Left lobe of liver (tissue), 2 donors: Measurements from ENCODE around the gene TST. TPM values are rescaled to one million over a fixed set of nuclear protein-coding genes. Genes with fewer than 3 reads are reported as not detected.

Source experiments
- ATAC-seq: fragments of 200-7000 bp; cut with Tn5 transposase; one replicate; pipeline ENCODE4 v1.9.1; 2020; ENCODE audit warnings: mild to moderate bottlenecking, moderate library complexity
- DNase-seq: peaks from one replicate; pipeline ENCODE4 v3.0.0-alpha.2; 2020; ENCODE audit warnings: low spot score
- total RNA-seq: library from RNA; stranded (reverse); gene quantifications from one replicate; pipeline ENCODE4 v1.2.1, GENCODE V29; 2021
- donor health status: DM: no; HTN: no; CAD: no; lungs with moderate emphysema.
- donor health status: DM: no; HTN: yes; CAD: no.

The TST gene
- 349 TPM for total RNA-seq

GRCh38 chr22:37019309-37020191, at the start of gene TST, which contains the start of gene MPST:
Gene TST, minus strand, starts transcription at chr22:37019447. Its CDS starts 715 bp downstream, at chr22:37018732.
Gene MPST, plus strand, starts transcription at chr22:37019742. Its CDS starts 95 bp downstream, at chr22:37019837.
- peak; percentile 85 for DNase-seq
- peak; percentile 57 for ATAC-seq

- no peak for DNase-seq
- ATAC-seq: no peak
Observed at GRCh38 chr22:37068859-37069258, 49.6 kb upstream of the TST start.

- ATAC-seq (no peak), DNase-seq (no peak)
Observed at GRCh38 chr22:37067428-37067827, 48.2 kb upstream of the TST start.

DNA sequence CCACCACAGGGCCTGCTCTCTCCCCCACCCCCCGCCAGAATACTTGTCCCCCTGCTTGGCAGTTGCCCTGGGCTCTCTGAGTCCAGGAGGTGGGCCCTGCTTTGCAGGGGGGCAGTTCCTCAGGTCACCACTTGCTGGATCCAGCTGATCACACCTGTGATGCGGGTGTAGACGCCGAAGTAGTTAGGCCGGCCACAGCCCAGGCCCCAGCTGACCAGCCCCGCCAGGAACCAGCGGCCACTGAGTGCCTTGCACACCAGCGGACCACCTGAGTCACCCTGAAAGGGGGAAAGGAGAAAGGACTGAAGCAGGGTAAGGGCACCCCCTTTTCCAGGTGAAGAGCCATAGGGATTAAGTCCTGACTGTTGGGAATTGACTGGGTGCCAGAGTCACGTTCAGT, 46.7 kb upstream of the TST start:
- ATAC-seq: no peak
- no peak for DNase-seq

DNA sequence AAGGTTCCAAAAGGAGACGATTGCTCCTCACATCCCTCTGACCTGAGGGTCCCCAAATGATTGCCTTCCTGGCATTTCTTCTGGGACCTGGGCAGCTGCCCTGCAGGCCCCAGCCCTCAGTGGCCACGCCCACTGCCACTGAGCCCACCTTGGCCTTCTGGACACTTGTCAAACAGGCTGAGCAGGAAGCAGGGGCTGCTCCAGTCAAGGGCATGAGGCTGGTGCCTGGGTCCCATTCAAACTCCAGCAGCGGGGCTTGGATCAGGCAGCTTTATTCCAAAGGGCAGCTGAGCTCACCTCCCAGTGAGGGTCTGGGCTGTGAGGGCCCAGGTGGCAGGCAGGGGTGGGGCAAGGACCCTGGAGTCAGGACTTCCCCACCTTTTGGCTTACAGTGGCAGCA, 45.9 kb upstream of the TST start:
- DNase-seq (no peak), ATAC-seq (no peak)

DNA sequence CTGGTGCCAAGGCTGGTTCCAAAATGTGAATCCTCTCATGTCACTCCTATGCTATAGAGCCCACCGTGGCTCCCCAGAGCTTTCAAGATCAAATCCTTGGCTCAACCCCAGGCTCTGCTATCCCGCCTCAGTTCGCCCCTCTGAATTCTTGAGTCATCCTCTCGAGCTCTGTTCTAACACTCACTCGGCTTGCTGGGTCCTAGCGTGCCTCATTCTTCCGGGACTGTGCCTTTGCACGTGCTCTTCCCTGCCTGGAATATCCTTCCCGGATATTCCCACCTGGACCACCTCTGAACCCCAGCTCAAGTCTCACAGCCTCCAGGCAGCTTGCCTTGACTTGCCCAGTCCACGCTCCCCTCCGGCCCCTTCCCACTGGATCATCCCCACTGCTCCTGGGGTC, 45.3 kb upstream of the TST start:
- DNase-seq (no peak), ATAC-seq (no peak)

DNA sequence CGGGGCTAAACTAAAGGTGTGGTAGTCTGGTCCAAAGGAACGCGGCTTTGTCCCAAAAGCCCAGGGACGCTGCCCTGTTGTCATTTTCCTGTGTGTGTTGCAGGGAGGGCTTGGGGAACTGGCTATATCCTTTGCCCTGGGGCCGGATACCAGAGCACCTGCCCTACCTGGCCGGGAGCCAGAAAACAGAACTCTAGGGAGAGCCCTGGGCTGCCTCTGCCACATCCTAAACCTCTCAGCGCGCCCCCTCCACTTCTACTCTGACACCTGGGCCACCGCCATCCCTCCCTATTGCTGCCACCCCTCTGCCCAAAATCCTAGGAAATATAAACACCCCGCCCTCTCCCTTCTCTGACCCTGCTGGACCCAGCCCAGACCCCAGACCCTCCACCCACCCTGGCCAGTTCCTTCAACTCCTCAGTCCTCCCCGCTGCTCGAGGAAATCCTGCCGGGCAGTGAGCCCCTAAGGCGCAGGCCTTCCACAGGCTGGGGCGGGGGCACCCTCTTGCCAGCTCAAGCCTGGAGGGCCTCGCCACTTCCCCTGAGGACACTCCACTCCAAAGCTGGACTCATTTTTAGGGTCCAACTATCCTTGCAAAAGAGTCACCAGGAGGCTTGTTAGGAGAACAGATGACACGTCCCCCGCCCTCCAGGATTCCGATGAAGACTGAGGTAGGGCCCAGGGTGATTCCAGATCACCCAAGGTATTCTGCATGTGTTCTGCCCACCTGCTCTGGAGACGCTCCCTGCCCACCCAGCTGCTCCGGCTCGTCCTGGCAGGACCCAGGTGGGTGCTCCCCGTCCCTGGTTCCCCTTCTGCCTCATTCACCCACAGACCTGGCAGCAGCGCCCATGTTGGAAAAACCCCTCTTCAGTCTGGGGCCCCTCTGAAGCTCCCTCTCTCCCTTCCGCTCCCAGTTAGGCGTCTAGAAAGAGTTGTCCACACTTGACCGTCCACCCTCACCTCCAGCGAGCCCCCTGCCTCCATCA, 44.5 kb upstream of the TST start:
- peak; percentile 60 for ATAC-seq
- peak; percentile 66 for DNase-seq

- DNase-seq (no peak), ATAC-seq (peak; percentile 3)
Observed at GRCh38 chr22:37062702-37063381, 43.6 kb upstream of the TST start.

DNA sequence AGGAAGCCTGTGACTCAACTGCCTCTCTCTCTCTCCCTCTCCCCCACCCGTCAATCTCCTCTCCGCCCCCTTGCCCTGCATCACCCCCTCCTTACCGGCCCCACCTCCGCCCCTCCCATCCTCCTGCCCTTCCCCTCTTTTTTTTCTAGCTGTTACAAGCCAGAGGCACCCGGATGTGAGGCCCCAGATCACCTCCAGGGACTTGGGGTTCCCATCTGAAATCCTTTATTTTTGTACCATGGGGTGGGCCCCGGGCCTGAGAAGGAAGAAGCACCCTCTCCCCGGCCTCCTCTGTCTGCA, 43.1 kb upstream of the TST start:
- ATAC-seq (no peak), DNase-seq (no peak)

- no peak for DNase-seq
- no peak for ATAC-seq
Observed at GRCh38 chr22:37061611-37062375, 42.5 kb upstream of the TST start.

DNA sequence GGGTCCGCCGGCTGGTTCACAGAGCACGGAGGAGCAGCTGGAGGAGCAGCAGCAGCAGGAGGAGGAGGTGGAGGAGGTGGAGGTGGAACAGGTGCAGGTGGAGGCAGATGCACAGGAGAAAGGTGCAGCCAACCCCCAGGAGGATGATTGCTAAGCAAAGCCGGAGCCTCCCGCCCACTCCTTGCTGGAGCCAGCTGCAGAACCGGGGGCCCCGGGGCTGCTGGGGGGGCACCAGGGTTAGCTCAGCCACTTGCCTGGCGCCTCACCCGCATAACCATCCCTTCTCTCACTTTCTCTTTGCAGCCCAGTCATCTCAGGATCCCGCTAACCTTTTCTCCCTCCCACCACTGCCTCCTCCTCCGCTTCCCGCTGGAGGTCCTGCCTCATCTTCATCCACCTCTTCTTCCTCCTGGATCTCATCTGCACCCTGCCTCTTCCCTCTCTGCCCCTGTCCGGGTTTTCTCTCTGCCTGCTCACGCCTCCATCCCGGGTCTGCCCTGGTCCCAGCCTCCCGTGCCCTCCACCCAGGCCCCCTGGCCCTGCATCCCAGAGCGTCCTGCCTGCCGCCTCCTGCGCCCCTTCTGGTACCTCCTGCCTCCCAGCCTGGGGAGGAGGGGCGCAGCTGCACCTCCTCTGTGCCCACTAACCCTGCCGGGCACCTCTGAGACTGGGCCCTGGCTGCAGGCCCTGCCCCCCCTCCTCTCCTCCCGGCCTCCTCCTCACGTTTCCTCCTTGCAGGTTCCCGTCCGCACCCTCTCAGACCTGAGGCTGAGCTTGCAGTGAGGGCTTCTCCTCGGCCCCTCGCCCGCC, 41.8 kb upstream of the TST start:
- ATAC-seq: no peak
- DNase-seq: no peak

- DNase-seq (no peak), ATAC-seq (no peak)
Observed at GRCh38 chr22:37059876-37060449, 40.7 kb upstream of the TST start.

DNA sequence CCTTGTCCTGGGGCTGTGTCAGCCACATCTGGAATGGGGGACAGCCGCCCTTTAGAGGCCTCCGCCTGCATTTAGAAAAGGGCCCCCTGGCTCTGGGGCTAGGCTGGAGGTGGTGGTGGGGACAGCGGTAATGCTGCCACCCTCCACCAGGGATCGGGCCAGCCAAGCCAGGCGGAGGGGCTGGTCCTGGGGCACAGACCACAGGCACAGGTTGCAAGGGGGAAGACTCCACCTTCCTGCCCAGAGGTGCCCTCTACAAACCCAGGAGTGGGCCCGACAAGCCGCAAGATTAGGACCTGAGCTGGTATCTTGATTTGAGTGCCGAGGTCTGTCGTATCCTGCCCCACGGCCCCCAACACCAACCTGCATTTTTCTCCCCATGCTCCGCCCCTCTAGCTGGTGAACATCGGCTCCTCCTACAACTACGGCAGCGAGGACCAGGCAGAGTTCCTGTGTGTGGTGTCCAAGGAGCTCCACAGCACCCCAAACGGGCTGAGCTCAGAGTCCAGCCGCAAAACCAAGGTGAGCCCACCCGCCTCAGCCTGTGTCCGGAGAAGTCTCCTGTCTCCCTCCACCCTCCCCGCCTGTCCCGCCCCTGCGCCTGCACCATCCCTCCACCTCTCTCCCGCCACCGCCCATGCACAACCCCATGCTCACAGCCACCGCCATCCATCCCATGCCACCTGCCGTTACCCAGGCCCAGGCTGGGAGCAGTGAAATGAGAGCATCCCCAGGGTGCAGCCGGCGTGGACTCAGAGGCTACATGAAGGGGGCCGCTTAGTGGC, 39.9 kb upstream of the TST start:
- DNase-seq (no peak), ATAC-seq (no peak)

GRCh38 chr22:37057796-37058510, 38.7 kb upstream of the TST start:
- ATAC-seq (no peak), DNase-seq (no peak)

DNA sequence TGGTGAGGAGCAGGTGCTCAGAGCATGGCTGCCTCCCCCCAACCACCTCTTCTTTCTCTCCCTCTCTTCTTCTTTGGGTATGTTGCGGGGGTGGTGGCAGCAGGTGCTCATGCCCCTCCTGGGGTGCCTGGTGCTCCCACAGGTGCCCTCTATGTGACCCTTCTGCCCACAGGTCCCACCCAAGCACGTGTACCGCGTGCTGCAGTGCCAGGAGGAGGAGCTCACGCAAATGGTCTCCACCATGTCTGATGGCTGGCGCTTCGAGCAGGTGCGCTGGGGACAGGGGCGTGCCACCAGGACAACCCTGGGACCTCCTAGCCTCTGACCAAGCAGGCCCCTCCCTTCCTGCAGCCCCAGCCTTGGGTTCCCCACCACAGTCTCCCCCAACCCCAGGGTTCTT, 38.0 kb upstream of the TST start:
- DNase-seq: no peak
- ATAC-seq: no peak

DNA sequence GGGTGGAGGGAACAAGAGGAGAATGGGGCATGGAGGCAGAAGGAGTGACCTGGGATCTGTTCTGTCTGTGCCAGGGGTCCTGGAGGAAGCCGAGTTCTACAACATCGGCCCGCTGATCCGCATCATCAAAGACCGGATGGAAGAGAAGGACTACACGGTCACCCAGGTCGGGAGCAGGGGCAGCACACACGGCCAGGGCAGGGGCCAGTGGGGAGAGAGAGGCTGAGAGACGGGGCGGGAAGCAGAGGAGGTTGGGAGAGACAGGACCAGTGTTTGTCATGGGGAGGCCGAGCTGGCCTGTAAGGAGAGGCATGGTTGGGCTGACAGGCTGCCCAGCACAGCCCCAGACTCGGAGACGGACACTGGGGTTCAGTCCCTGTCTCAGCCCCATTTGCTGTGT, 37.0 kb upstream of the TST start:
- no peak for ATAC-seq
- DNase-seq: no peak

- ATAC-seq: peak; percentile 44
- DNase-seq: no peak
Observed at GRCh38 chr22:37054600-37055365, 35.5 kb upstream of the TST start.
